Pericardium fibroblast (primary cell): ENCODE measurements around the gene EVPL. TPM values are rescaled to one million over a fixed set of nuclear protein-coding genes. Genes with fewer than 3 reads are reported as not detected.

ENCODE experiments used
- total RNA-seq: library from RNA; depleted of rRNA; stranded (reverse); fragments of >200 nt; gene quantifications from 2 replicates; pipeline ENCODE4 v1.2.3, GENCODE V29; 2015

EVPL gene
- total RNA-seq, result not detected in 2 replicates

DNA sequence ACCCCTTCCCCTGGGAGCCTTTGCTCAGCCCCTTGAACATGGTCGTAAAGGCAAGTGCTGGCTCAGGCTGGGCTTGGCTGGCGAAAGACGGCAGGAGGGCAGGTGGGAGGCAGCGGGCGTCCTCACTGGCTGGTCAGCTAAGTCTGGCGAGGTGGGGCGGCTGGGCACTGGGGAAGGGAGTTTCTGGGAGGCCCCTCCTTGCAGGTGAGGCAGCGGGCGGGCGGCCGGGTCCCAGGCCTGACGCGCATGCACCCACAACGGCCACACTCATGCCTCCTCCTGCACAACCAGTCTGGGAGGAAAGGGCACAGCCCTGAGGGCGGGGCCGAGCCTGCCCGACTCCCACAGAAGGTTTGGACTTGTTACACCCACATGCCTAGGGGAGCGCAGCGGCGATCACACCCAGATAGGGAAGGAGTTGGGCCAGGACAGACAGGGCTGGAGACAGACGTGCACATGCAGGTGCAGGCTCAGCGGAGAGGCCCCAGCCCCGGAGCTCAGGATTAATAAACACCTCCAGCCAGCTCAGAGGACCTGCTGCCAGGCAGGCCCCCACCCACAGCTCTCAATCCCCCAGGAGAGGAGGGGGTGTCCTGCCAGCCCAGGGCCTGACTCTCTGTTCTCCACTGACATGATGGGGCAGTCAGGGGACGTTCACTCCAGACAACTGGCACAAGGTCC lies at the start of gene EVPL:
TSS of gene EVPL (minus strand) at position 148 of the 681 bp plus-strand sequence. CDS start at position 40, 108 bp downstream.

DNA sequence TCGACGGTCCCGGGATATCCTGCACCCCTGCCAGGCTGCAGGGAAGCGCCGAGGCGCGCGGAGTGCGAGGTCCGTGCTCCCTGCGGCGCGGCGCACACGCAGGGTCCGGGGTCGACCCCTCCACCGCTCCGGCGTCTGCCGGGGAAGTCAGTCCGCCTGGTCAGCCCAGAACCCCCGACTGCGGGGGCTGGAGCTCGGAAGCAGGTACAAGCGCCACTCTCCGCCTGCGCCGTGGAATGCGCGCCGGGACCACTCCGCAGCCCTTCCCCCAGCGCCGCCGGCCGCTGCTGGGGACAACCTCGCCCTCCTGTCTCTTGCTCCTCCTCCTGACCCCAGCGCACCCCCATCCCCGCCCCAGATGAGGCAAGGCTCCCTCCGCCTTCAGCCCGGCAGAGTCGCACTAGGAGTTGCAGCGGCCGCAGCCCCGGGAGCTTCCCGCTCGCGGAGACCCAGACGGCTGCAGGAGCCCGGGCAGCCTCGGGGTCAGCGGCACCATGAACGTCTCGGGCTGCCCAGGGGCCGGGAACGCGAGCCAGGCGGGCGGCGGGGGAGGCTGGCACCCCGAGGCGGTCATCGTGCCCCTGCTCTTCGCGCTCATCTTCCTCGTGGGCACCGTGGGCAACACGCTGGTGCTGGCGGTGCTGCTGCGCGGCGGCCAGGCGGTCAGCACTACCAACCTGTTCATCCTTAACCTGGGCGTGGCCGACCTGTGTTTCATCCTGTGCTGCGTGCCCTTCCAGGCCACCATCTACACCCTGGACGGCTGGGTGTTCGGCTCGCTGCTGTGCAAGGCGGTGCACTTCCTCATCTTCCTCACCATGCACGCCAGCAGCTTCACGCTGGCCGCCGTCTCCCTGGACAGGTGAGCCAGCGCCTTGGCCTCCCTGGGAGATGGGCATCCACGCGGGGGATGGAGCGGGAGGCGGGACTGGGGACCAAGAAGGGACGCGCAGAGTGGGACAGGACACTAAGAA lies 47.6 kb upstream of the EVPL start, which contains the start of gene GALR2:
TSS of gene GALR2 (plus strand) at position 392 of the 974 bp plus-strand sequence. CDS start at position 495, 103 bp downstream.

GRCh38 chr17:76072148-76072858 lies 45.2 kb upstream of the EVPL start, which contains the start of gene SRP68:
SRP68 (minus strand) TSS chr17:76072517; CDS start chr17:76072491, 26 bp downstream.

GRCh38 chr17:76000755-76001521 lies 26.2 kb downstream of the EVPL start, which contains the start of gene CDK3:
CDK3 (plus strand) TSS chr17:76000855; CDS start chr17:76001426, 571 bp downstream.

GRCh38 chr17:75978938-75979704 lies 48.0 kb downstream of the EVPL start, which contains the start of the genes ACOX1 and TEN1:
ACOX1 (minus strand) TSS chr17:75979166; CDS start chr17:75979073, 93 bp downstream.
TEN1 (plus strand) TSS chr17:75979240; CDS start chr17:75986193, 6,953 bp downstream.

Other genes with a start within 250 kb of the EVPL start
- 10.3 and 17.0 TPM in 2 replicates for gene UNK, start 242.5 kb downstream of the EVPL start, total RNA-seq
- 0.70 and 1.6 TPM in 2 replicates for gene UNC13D, start 182.9 kb downstream of the EVPL start, total RNA-seq
- gene WBP2, start 172.0 kb downstream of the EVPL start, total RNA-seq, result 51.3 and 60.2 TPM in 2 replicates
- 25.0 and 34.0 TPM in 2 replicates for gene TRIM47, start 148.7 kb downstream of the EVPL start, total RNA-seq
- 21.9 and 37.7 TPM in 2 replicates for gene TRIM65, start 130.4 kb downstream of the EVPL start, total RNA-seq
- gene MRPL38, start 122.4 kb downstream of the EVPL start, total RNA-seq, result 16.5 and 20.1 TPM in 2 replicates
- 4.9 and 6.8 TPM in 2 replicates for gene FBF1, start 86.3 kb downstream of the EVPL start, total RNA-seq
- gene ACOX1, start 48.1 kb downstream of the EVPL start, total RNA-seq, result 19.1 and 24.3 TPM in 2 replicates
- gene TEN1, start 48.1 kb downstream of the EVPL start, total RNA-seq, result 14.7 and 37.5 TPM in 2 replicates
- 0.77 and 2.7 TPM in 2 replicates for gene CDK3, start 26.5 kb downstream of the EVPL start, total RNA-seq
- gene SRP68, start 45.2 kb upstream of the EVPL start, total RNA-seq, result 16.7 and 24.9 TPM in 2 replicates
- not detected in 2 replicates for gene GALR2, start 47.5 kb upstream of the EVPL start, total RNA-seq
- not detected in 2 replicates for gene ZACN, start 51.9 kb upstream of the EVPL start, total RNA-seq
- gene EXOC7, start 76.5 kb upstream of the EVPL start, total RNA-seq, result 48.9 and 49.9 TPM in 2 replicates
- not detected in 2 replicates for gene FOXJ1, start 113.9 kb upstream of the EVPL start, total RNA-seq
- 0.12 and 0.34 TPM in 2 replicates for gene RNF157, start 213.2 kb upstream of the EVPL start, total RNA-seq
- 5.6 and 7.0 TPM in 2 replicates for gene UBALD2, start 238.0 kb upstream of the EVPL start, total RNA-seq